Stimulated activated CD8-positive, alpha-beta memory T cell treated with anti-CD3 and anti-CD28 coated beads, Interleukin-4, amount 100 ng/mL, for 4 hours (primary cell): ENCODE data around the gene FEM1A.
A peak's percentile ranks its signal among the peaks of the same experiment; 100 is the strongest.
"Not testable (repeated sequence)": the region's sequence is repeated elsewhere in the genome, so short reads cannot be mapped to it uniquely, and the experiment has no call there.

Experiments
- DNase-seq, 2 donors: peaks; one replicate each; pipeline ENCODE4 v3.0.0-alpha.2; 2020; ENCODE audit warnings: low read depth in 2 of 2, low spot score in 1 of 2

The FEM1A gene, protein sequence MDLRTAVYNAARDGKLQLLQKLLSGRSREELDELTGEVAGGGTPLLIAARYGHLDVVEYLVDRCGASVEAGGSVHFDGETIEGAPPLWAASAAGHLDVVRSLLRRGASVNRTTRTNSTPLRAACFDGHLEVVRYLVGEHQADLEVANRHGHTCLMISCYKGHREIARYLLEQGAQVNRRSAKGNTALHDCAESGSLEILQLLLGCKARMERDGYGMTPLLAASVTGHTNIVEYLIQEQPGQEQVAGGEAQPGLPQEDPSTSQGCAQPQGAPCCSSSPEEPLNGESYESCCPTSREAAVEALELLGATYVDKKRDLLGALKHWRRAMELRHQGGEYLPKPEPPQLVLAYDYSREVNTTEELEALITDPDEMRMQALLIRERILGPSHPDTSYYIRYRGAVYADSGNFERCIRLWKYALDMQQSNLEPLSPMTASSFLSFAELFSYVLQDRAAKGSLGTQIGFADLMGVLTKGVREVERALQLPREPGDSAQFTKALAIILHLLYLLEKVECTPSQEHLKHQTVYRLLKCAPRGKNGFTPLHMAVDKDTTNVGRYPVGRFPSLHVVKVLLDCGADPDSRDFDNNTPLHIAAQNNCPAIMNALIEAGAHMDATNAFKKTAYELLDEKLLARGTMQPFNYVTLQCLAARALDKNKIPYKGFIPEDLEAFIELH

GRCh38 chr19:4791183-4792018, at the start of gene FEM1A:
FEM1A (plus strand) TSS chr19:4791734; CDS start chr19:4791855, 121 bp downstream.
- peak; percentile 96 to 99 for DNase-seq

DNA sequence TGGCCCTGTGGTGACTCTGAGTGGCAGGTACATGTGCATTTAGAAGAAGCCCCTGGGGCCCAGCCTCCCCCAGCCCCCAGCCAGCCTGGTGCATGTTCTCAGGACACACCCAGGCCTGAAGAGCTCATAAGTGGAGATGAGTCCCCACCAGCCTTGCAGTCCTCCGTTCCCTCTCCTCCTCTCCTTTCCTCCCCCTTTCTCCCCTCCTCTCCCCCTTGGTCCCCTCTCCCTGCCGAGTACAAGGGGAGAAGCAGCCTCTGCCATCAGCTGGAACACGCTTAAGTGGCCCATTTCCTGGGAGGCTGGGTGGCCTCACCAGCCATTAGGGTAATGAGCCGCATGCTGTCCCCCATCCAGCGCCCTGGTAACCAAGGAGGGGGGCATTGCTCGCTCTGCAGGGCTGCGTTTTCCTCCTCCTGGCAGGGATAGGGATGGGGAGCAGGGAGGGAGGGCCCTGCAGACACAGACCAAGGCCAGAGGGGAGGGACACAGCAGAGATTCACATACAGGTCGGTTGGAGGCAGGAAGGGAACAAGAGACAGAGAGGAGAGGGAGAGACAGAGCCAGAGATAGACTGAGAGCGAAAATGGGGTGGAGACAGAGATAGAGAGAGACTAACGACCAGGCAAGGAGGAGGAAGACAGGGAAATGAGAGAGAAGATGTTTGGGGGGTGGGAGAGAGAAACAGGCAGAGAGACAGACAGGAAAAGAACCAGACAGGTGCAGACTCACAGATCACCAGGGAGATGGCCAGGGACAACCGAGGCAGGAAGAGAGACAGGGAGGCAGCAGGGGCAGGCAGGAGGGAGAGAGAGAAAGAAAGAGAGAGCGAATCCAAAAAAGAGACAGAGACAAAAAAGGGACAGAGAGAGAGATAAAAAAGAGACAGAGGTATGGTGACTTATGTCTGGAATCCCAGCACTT, 48.5 kb upstream of the FEM1A start:
- no peak for DNase-seq

DNA sequence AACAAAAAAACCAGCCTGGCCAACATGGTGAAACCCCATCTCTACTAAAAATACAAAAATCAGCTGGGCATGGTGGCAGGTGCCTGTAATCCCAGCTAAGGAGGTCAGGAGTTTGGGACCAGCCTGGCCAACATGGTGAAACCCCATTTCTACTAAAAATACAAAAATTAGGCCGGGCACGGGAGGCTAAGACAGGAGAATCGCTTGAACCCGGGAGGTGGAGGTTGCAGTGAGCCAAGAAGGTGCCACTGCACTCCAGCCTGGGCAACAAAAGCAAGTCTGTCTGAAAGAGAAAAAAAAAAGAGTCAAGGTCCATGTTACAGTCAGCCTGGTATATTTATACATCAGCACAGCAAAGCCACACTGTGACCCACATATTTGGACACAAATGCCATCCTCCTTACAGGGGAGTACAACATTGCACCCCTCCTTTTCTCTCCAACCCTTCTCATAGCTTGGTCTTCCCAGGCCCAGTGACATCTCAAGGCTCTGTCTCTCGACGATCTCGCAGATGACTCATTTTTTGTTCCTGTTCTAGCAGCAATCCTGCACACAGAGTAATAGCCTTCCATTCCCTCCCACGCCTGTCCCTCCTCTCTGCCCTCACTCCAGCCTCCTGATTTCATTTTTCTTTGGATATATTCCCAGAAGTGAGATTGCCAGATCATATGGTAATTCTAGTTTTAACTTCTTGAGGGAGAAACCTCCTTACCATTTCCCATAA, 46.9 kb upstream of the FEM1A start:
- DNase-seq: no peak

GRCh38 chr19:4745175-4745574, 46.4 kb upstream of the FEM1A start:
- DNase-seq: not testable (repeated sequence)

DNA sequence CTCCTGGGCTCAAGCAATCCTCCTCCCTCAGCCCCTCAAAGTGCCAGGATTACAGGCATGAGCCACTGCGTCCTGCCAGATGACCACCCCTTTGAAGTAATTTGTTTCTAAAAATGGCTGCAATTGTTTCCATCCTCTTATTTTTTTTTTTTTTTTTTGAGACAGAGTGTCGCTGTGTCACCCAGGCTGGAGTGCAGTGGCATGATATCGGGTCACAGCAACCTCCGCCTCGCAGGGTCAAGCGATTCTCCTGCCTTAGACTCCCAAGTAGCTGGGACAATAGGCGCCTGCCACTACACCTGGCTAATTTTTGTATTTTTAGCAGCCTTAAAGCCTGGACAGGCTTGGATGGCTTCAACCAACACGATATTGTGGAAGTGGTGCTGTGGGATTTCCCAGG, 45.5 kb upstream of the FEM1A start:
- no peak for DNase-seq

GRCh38 chr19:4748185-4748584, 43.3 kb upstream of the FEM1A start:
- no peak for DNase-seq

- DNase-seq: no peak
Measured at GRCh38 chr19:4748589-4748988, 42.9 kb upstream of the FEM1A start.

- DNase-seq: no peak
Measured at GRCh38 chr19:4749870-4750590, 41.5 kb upstream of the FEM1A start.

DNA sequence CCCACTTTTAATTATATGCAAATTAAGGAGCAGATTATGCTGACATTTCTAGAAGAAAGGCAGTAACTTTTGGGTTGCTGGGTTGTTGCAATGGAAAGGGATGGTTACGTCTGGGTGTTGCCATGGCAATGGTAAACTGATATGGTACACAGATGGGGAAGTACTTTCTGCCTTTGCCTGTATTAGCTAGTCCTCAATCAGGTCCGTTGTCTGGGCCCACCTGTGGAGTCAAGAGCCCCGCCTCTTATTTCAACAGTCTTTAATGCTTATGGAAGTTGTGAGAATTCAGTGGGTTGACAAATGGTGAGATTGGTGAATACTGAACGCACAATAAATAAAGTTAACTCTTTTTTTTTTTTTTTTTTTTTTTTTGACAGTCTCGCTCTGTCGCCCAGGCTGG, 37.3 kb upstream of the FEM1A start:
- no peak for DNase-seq

GRCh38 chr19:4755459-4755858, 36.1 kb upstream of the FEM1A start:
- DNase-seq: no peak

DNA sequence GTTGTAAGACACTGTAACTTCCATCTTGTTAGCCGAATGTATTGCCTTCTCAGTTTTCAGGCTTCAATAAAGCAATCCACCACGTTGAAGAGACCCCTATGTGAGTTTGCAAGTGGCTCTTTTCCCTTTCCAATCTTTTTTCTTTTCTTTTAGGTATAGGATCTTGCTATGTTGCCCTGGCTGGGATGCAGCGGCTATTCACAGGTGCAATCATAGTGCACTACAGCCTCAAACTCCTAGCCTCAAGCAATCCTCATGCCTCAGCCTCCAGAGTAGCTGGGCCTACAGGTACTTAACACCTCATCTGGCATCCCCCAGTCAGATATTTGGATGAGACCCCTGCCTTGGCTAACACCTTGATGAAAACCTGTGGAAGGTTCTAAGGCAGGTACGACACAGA, 33.5 kb upstream of the FEM1A start:
- no peak for DNase-seq

GRCh38 chr19:4758659-4759058, 32.9 kb upstream of the FEM1A start:
- DNase-seq: no peak

DNA sequence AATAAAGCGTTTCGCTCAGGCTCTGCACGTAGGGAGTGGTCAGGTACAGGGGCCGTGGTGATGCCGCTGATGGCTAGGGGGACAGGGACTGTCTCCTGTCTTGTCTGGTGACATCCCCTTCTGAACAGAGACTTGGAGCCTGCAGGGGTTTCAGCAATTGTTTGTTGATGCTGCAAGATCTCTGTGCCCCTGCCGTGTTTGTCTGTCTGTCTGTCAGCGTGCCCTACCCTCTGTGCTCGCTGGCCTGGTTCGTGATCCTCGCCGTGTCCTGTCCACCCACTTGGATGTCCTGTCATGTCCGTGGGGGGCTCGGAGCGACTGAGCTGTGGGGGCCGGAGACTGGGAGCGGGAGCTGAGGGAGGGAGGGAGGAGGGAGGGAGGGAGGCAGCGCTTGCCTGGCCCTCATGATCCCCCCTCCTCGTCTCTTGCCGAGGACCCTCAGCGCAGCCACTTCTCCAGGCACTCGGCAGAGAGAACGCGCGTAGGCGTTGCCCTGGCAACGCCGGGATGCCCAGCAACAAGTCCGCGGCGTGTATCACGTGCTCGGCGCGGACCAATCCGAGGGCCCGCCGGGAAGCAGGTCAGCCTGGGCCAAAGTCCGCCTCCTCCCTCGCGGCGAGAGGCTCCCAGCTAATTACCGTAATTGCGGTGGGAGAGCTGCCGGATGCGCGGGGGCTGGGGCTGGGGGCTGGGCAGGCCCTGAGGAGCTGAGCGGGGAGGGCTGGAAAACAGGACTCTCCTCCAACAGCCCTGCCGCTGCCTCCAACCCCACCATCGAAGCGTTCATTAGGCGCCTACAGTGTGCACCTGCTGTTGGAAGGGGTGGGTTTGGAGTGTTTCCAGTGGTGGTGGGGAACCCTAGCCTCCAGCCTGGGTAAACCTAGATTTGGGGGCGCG, 31.9 kb upstream of the FEM1A start:
- peak in 1 of 2 donors; percentile 30 for DNase-seq

DNA sequence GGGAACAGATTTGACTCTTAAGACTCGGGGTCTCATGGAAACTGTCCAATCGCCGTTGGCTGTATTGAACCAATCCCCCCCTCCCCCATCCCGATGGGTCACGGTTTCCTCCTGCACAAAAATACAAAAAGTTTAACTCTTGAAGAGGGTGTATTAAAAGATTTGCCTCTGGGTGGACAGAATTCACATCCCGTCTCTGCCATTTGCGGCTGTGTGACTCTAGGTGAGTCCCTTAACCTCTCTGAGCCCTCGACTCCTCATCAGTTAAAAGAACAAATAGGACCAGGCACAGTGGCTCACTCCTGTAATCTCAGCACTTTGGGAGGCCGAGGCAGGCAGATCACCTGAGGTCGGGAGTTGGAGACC, 31.3 kb upstream of the FEM1A start:
- DNase-seq: no peak

- no peak for DNase-seq
Measured at GRCh38 chr19:4763021-4763420, 28.5 kb upstream of the FEM1A start.

GRCh38 chr19:4764393-4764660, 27.2 kb upstream of the FEM1A start:
- DNase-seq: no peak

DNA sequence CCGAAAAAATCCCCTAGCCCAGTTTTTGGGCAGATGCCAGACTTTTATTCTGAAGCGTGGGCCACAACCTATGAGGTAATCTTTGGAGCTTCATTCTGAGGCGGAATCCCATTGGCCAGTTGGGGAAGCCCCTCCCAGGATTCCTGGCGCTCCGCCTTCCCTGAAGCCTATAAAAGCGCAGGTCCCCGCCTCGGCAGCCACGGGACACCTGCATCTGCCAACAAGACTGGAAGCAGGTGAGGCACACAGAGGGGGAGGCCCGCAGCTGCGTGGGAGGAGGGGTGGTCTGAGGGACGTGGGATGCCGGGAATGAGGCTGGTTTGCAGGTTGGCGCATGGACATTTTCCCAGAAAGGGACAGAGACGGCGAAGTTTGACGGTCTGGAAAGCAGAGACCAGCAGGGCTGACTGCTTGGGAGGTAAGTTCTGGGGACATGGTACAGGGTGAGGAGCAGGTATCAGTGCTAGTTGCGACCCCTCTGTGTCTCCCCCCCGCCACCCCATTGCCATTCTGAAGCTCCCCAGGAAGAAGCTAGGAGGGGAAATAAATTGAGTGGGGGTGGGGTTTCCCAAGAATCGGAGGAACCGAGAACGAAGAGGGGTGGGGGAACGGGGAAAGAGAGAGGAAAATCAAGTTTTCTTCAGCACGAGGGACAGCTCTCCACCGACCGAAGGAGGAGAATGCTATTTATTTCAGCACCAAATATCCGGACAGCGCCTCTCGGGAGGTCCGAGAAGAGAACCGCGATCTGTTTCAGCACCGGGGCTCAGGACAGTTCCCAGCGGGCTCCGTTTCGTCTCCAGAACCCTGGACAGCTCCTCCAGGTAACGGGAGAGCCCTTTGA, 22.4 kb upstream of the FEM1A start:
- peak; percentile 30 to 46 for DNase-seq

GRCh38 chr19:4772566-4772965, 19.0 kb upstream of the FEM1A start:
- no peak for DNase-seq
